HPDE6-E6E7 (cell line): ENCODE results near the gene OPRL1.

Source experiments
- DNase-seq: peaks from one replicate; pipeline ENCODE4 v3.0.0; 2011; ENCODE audit warnings: missing footprints; ENCODE audit errors: extremely low spot score

OPRL1 gene

GRCh38 chr20:64042054-64042781, 37.7 kb upstream of the OPRL1 start:
- DNase-seq: no peak

DNA sequence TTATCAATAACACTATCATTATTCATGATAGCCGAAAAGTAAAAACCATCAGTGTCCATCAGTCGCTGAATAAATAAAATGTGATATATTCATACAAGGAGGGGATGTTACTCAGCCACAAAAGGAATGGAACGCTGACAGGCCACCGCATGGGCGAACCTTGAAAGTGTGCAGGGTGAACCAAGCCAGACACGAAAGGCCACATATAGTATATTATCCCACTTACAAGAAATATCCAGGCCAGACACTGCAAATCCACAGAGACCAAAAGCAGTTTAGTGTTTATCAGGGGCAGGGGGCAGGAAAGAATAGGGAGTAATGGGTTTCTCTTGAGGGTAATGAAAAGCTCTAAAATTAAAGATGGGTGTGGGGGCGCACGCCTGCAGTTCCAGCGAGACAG, 36.1 kb upstream of the OPRL1 start:
- no peak for DNase-seq

DNA sequence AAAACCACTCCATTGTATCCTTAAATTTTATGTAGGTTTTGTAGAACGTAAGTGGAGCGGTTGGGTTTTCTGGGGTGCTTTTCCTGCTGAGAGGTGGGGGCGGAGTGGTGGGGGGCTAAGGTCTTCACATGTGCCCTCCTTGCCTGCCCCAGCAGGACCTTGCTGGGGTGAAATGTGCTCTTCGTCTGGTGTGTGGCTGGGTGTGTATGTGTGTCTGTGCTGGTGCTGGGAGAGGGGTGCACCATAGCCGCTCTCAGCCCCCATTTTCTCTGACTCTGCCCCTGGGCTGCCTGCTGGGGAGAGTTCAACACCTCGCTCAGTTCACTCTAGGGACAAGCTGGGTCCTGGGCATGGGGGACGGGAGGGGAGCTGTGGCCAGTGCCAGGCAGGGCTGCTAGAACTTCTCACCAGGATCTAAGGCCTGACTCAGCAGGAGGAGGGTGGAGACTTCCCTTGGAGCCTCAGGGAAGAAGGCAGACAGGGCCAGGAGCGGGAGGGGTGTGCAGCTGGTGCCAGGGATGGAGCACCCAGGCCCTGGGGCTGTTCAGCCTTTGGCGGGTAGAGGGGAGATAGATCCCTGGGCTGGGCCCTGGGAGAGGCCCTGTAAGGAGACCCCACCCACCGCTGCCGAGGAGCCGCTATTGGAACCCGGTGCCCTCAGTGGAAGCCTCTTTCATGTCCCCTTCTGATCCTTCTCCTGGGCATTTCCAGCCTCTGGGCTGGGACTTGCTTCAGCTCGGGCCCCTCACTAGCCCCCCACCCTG, 35.2 kb upstream of the OPRL1 start:
- DNase-seq: peak; percentile 90

GRCh38 chr20:64045346-64046011, 34.4 kb upstream of the OPRL1 start:
- no peak for DNase-seq

- DNase-seq: no peak
These were observed 32.9 kb upstream of the OPRL1 start for GRCh38 chr20:64047046-64047389.

DNA sequence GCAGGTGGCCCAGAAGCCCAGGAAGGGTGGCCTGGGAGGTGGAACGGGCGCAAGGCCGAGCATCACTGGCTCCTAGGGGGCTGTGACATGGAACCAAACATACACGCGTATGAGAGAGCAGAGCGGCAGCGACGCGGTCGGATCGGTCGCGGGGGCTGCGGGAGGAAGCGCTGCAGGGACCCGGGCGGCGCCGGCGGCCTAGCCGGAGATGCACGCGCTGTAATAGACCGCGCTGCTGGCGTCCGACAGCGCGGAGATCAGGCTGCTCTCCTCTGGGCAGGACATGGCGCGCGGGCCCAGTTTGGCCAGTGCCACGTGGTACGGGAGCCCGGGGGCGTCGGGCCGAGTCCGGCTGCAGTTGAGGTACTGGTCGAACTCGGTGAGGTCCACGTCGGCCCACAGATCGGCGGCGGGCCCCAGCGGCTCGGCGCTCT, 31.9 kb upstream of the OPRL1 start:
- DNase-seq: no peak

GRCh38 chr20:64048402-64049044, 31.4 kb upstream of the OPRL1 start:
- DNase-seq: no peak

DNA sequence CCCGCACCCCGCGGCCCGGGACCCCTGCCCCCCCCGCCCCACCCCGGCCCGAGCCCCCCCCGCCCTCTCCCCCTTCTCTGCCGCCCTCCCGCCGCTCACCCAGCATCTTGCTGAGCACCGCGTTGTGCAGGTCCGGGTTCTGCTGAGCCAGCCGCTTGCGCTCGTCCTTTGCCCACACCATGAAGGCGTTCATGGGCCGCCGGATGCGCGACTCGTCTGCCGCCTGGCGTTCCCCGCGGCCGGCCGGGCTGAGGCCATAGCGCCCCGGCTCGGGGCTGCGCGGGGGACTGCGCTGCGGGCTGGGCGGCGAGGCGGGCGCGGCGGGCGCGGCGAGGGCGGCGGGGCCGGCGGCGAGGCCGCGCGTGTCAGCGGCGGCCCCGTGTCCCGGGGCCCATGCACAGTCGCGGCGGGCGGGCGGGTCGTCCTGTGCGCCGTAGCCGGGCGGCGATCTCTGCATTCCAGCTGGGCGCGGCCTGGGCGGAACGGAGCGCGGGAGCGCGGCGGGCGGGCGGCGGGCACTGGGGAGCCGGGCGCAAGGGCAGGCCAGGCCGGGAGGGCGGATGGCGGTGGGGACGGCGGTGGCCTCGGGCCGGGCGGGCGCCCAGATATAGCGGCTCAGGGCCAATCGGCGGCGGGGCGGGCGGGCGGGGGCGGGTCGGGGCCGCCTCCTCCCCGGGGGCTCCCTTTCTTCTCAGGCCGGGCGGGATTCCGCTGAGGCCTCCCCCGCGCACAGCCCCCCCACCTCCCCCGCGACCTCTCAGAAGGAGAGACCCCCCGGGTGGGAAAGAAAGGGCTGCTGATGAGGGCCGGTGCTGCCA, 30.6 kb upstream of the OPRL1 start, which contains the start of gene SOX18:
SOX18 (minus strand) TSS at position 580 of the 818 bp plus-strand sequence; CDS start at position 457, 123 bp downstream.
- no peak for DNase-seq

GRCh38 chr20:64049878-64050260, 30.0 kb upstream of the OPRL1 start:
- DNase-seq: no peak

- DNase-seq: no peak
These were observed 29.4 kb upstream of the OPRL1 start for GRCh38 chr20:64050261-64051032.

GRCh38 chr20:64051033-64051452, 28.8 kb upstream of the OPRL1 start:
- no peak for DNase-seq

DNA sequence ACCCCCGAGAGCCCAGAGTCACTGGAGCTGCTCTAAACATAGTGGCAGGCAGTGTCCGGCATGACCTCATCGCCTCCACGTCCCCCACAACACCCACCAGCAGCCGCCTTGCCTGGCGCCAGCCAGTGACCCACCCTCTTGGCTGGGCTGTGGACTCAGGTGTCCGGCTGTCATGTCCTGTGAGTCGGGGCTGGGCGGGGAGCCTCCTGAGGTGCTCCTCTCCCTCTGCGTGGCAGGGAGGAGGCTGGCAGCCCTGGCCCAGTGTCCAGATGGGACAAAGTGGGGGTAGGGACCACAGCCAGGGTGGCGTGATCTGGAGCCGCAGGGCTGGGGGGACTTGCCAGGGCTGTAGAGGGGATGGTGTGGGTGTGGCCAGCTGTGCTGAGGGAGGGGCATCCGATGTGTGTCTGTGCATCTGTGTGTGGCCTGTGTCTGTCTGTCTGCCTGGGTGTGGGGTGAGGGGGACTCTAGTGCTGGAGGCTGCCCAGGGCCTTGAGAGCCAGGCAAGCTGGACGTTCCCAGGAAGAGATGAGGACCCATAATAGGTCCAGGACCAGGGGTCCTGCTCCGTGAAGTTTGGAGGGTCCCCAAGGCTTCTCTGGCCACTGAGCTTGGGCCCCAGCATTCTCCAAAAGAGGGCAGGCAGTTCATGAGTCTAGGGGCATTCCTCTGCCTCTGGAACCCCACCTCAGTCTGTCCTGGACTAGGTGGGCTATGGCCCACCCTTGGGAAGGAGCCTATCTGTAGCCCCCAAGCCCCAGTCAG, 28.1 kb upstream of the OPRL1 start:
- DNase-seq: no peak

GRCh38 chr20:64052326-64052722, 27.6 kb upstream of the OPRL1 start:
- DNase-seq: no peak

DNA sequence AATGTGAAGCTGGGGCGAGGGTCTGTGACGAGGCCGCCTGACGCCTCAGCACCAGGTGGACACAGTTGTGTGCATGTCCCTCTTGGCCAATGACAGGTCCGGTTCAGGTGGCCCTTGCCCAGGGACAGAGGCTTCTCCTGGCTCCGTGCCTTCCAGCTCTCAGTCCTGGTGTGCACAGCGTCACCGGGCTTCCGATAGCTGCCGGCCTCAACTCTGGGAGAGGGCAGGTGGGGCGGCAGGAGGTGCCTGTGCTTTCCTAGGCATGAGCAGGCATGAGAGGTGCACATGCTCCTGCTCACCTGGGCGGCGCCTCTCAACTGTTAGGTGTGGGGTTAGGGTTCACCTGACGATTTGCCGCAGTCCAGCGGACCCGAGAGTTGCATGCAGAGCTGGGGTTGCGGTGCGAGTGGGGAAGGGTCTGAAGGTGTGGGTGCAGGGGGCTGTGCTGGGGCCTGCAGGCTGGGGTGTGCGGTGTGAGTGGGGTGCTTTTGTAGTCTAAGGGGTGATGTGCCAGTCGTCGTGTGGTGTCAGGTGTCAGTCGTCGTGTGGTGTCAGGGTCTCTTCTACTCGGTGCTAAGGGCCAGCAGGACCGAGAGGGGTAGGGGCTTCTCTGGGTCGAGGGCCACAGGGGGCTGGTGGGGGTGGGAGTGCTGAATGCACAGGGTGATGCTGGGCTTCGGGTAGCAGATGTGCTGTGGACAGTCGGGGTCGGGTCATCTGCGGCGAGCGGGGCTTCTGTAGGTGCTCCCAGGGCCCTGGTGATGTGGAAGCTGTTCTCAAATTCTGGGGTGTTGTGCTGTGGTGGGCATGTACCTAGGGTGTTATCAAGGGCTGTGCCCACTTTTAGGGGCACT, 26.7 kb upstream of the OPRL1 start:
- DNase-seq: no peak

GRCh38 chr20:64053841-64054661, 25.8 kb upstream of the OPRL1 start:
- no peak for DNase-seq

GRCh38 chr20:64055396-64055892, 24.4 kb upstream of the OPRL1 start:
- no peak for DNase-seq

DNA sequence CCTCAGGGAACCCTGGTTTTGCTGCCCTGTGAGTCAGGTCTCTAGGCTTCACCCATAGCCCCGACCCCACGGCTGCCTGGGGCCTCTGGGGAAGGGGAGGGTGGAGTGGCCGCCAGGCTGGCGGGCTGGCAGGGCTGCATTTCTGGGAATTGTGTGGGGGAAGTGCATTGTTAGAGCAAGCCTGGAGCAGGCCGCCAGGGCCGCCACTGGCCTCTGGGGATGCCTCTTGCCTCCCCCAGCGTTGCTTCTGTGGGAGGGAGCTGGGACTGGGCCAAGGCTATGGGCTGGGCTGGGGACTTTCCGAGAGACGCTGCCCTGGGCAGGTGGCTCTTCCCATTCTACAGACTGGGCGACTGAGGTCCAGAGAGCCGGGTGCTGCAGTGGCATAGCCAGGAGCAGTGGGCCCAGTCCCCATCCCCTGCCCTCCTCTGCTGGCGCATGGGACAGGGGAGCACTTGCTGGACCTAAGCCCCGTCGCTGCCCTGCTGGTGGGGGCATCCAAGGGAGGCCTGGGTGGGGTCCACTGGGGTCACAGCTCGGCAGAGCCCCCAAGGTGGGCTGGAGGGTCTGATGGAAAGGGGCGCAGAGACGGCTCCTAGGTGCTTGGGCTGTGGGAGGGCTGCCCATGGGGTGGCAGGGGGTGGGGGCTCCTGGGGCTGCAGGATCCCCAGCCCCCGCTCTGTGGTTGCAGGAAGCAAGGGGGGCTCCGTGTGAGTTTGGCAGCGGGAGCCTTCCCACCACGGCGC, 23.8 kb upstream of the OPRL1 start:
- DNase-seq: no peak
